D721Med (cell line): ENCODE results near the gene ADAMTS6.

Experiments used
- DNase-seq: peaks from one replicate; pipeline ENCODE4 v3.0.0; 2011; ENCODE audit warnings: low spot score; ENCODE audit not compliant: insufficient read length
- FAIRE-seq: peaks from 2 replicates; lab custom pipeline; 2011; peaks lifted over from hg19 to GRCh38; lab: Jason Lieb, UNC
- TF ChIP-seq, protein P1 (sequence below): IDR thresholded peaks from 2 replicates; pipeline ENCODE4 v1.5.1; 2012; ENCODE audit warnings: mild to moderate bottlenecking, control low read depth; ENCODE audit not compliant: insufficient read depth; ENCODE audit errors: missing control alignments

The ADAMTS6 gene

DNA sequence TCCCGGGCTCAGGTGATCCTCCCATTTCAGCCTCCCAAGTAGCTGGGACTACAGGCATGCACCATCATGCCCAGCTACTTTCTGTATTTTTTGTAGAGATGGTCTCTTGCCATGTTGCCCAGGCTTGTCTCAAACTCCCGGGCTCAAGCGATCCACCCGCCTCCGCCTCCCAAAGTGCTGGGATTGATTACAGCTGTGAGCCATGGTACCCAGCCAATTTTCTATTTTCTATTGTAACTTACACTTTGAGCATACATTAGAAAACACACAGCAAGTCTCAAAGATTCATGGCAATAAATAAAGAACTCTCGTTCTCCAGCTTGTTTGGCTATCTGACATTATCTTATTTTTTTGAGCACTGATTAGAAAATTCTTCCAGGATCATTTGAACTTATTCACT, 228.7 kb downstream of the ADAMTS6 start:
- TF ChIP-seq, protein P1, sequence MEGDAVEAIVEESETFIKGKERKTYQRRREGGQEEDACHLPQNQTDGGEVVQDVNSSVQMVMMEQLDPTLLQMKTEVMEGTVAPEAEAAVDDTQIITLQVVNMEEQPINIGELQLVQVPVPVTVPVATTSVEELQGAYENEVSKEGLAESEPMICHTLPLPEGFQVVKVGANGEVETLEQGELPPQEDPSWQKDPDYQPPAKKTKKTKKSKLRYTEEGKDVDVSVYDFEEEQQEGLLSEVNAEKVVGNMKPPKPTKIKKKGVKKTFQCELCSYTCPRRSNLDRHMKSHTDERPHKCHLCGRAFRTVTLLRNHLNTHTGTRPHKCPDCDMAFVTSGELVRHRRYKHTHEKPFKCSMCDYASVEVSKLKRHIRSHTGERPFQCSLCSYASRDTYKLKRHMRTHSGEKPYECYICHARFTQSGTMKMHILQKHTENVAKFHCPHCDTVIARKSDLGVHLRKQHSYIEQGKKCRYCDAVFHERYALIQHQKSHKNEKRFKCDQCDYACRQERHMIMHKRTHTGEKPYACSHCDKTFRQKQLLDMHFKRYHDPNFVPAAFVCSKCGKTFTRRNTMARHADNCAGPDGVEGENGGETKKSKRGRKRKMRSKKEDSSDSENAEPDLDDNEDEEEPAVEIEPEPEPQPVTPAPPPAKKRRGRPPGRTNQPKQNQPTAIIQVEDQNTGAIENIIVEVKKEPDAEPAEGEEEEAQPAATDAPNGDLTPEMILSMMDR = no peak
- no peak for FAIRE-seq
- no peak for DNase-seq

DNA sequence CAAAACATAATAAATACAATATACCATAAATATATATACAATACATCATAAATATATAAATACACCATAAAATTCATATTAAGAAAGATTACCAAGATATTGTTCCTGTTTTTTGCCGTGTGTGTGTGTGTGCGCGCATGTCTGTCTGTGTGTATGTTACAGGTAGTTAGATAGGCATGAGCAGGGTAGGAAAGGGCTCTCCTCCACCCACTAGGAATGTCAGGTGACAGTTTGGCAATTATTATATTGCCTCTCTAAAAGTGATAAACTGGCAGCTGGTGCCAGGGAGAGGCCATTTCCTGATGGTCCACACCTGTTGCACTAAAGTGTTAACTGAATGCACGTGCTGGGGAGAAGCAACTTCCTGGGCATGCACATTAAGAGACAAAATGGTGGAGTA, 232.8 kb downstream of the ADAMTS6 start:
- FAIRE-seq (no peak), DNase-seq (no peak)
- TF ChIP-seq, protein P1 = no peak

DNA sequence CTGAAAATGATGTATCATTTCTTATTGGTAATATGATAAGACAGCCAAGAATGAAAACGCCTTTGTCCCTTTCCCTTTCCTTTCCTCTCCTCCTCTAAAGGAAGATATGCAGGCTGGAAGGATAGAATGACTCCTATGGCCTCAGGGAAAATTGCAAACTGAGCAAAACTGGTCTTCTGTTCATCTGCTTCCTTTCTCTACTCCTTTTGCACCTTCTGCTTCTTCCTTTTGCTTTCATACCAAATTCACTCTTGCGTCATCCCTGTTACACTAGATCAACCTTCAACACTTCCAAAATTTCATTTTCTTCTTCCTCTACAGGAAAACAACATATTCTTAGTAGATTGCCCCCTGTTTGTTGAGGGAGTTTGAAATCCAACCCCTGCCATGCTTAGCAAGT, 234.1 kb downstream of the ADAMTS6 start:
- no peak for FAIRE-seq

DNA sequence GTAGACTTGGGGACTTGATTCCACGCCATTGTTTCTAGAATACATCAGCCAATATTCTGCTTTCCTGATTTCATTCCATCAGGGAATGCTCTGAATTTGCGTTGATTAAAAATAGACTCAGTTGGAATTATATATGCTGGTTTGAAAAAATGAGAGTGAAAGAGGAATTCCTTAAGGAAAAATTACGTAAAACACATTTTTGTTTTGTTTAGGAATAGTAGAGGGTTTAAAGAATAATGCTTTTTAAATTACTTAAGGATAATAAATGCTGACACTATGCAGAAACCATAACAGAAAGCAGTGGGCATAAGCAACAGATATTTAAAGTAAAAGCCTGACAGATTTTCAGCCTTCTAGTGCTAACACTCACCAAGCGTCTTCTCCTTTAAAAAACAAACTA, 235.0 kb downstream of the ADAMTS6 start:
- TF ChIP-seq, protein P1 = no peak
- FAIRE-seq (no peak), DNase-seq (no peak)

More for the DNA sequence above, 234.1 kb downstream of the ADAMTS6 start:
- TF ChIP-seq, protein P1 = no peak
- DNase-seq = no peak

DNA sequence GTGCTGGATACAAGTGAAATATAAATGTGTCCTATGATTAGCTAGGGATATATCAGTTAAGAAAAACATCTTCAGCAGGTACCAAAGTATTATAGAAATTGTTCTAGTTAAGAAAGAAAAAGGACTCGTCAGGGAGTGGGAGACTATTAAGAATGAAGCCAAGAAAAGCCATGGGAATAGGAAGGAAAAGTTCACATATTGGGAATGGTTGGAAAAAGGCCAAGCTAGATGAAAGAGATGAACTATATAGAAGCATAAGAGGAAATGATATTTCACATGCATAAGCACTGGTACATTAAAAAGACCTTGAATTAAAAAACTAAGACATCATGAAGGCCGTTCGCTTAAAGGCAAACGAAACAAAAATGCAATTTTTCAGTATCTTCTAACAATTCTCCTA, 237.7 kb downstream of the ADAMTS6 start:
- no peak for FAIRE-seq
- DNase-seq = no peak
- TF ChIP-seq, protein P1 = no peak

DNA sequence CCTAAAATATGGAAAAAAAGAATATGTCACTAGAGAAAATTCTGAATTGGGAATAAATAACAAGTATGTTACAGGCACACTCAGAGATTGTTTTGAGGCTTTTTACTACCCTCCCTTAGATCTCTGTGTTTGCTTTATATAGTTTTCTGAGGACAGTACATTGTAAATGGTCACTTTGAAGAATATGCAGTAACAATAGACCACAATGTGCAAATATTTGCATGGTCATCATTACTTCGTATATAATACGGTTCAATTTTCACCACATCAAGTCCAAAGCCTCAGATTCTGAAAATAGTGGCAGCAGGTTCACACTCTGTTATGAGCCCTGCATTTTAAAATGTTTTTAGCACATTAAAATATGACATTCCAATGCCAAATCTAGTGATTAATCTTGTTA, 238.6 kb downstream of the ADAMTS6 start:
- no peak for FAIRE-seq
- TF ChIP-seq, protein P1 = no peak
- DNase-seq = no peak

DNA sequence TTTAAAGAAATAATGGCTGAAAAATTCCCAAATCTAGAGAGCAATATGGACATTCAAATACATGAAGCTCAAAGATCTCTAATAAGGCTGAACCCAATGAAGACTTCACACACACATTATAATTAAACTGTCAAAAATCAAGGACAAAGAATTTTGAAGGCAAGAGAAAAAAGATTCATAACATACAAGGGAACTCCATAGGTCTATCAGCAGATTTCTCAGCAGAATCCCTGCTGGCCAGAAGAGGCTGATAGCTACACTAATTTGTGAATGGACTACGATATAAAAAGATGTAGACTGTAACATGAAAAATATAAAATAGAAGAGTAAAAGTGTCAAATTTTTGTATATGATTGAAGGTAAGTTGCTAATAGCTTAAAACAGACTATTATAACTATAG, 251.9 kb downstream of the ADAMTS6 start:
- DNase-seq (no peak), FAIRE-seq (no peak)
- TF ChIP-seq, protein P1 = no peak
